ENCODE results near the gene ITIH1.
A peak's percentile ranks its signal among the peaks of the same experiment; 100 is the strongest.
"Not testable (repeated sequence)": the region's sequence is repeated elsewhere in the genome, so short reads cannot be mapped to it uniquely, and the experiment has no call there.

The ITIH1 gene

GRCh38 chr3:52773361-52774065, 3.9 kb upstream of the ITIH1 start:
- in situ Hi-C loops (cut with MboI; ENCODE audit: low pct_unique_long_range_greater_than_20kb, low sequenced_read_pairs): no loop called here

GRCh38 chr3:52774066-52774713, 3.2 kb upstream of the ITIH1 start:
- in situ Hi-C loops (cut with MboI; ENCODE audit: low pct_unique_long_range_greater_than_20kb, low sequenced_read_pairs): no loop called here
- no peak for DNase-seq

More at GRCh38 chr3:52773361-52774065, 3.9 kb upstream of the ITIH1 start:
- DNase-seq: no peak

GRCh38 chr3:52774901-52775864, 2.2 kb upstream of the ITIH1 start:
- in situ Hi-C loops (cut with MboI; ENCODE audit: low pct_unique_long_range_greater_than_20kb, low sequenced_read_pairs): no loop called here
- DNase-seq: peak; percentile 51

- in situ Hi-C loops (cut with MboI; ENCODE audit: low pct_unique_long_range_greater_than_20kb, low sequenced_read_pairs): no loop called here
- no peak for DNase-seq
These were observed 1.5 kb upstream of the ITIH1 start for GRCh38 chr3:52775877-52776276.

GRCh38 chr3:52776486-52776885, 913 bp upstream of the ITIH1 start:
- in situ Hi-C loops (cut with MboI; ENCODE audit: low pct_unique_long_range_greater_than_20kb, low sequenced_read_pairs); DNase-seq: not testable (repeated sequence)

GRCh38 chr3:52777959-52778805, 783 bp downstream of the ITIH1 start:
- DNase-seq: no peak
- in situ Hi-C loops (cut with MboI; ENCODE audit: low pct_unique_long_range_greater_than_20kb, low sequenced_read_pairs): no loop called here

GRCh38 chr3:52779011-52779836, 1.8 kb downstream of the ITIH1 start:
- in situ Hi-C loops (cut with MboI; ENCODE audit: low pct_unique_long_range_greater_than_20kb, low sequenced_read_pairs): no loop called here
- DNase-seq: peak; percentile 70

- DNase-seq: no peak
- in situ Hi-C loops (cut with MboI; ENCODE audit: low pct_unique_long_range_greater_than_20kb, low sequenced_read_pairs): no loop called here
These were observed 2.6 kb downstream of the ITIH1 start for GRCh38 chr3:52779837-52780585.

- in situ Hi-C loops (cut with MboI; ENCODE audit: low pct_unique_long_range_greater_than_20kb, low sequenced_read_pairs): no loop called here
- DNase-seq: no peak
These were observed 4.3 kb downstream of the ITIH1 start for GRCh38 chr3:52781741-52782140.

- in situ Hi-C loops (cut with MboI; ENCODE audit: low pct_unique_long_range_greater_than_20kb, low sequenced_read_pairs): no loop called here
- no peak for DNase-seq
These were observed 5.2 kb downstream of the ITIH1 start for GRCh38 chr3:52782412-52783210.

GRCh38 chr3:52783211-52783555, 5.8 kb downstream of the ITIH1 start:
- in situ Hi-C loops (cut with MboI; ENCODE audit: low pct_unique_long_range_greater_than_20kb, low sequenced_read_pairs): no loop called here

GRCh38 chr3:52784021-52784621, 6.7 kb downstream of the ITIH1 start:
- no peak for DNase-seq
- in situ Hi-C loops (cut with MboI; ENCODE audit: low pct_unique_long_range_greater_than_20kb, low sequenced_read_pairs): no loop called here

More at GRCh38 chr3:52783211-52783555, 5.8 kb downstream of the ITIH1 start:
- DNase-seq: no peak

- in situ Hi-C loops (cut with MboI; ENCODE audit: low pct_unique_long_range_greater_than_20kb, low sequenced_read_pairs): no loop called here
These were observed 7.7 kb downstream of the ITIH1 start for GRCh38 chr3:52784931-52785590.

GRCh38 chr3:52786330-52787215, 9.2 kb downstream of the ITIH1 start:
- in situ Hi-C loops (cut with MboI; ENCODE audit: low pct_unique_long_range_greater_than_20kb, low sequenced_read_pairs): no loop called here

More at GRCh38 chr3:52784931-52785590, 7.7 kb downstream of the ITIH1 start:
- no peak for DNase-seq

GRCh38 chr3:52787246-52787645, 9.8 kb downstream of the ITIH1 start:
- in situ Hi-C loops (cut with MboI; ENCODE audit: low pct_unique_long_range_greater_than_20kb, low sequenced_read_pairs): no loop called here
- DNase-seq: no peak

More at GRCh38 chr3:52786330-52787215, 9.2 kb downstream of the ITIH1 start:
- DNase-seq: no peak

Measured in KBM-7 (cell line).